Neural progenitor cell (in vitro differentiated cells): ENCODE data around the gene KRT15.

Experiments
- EZH2 ChIP-seq: fragments of 200-600 bp; sonication (generic); IDR thresholded peaks from 2 replicates; pipeline ENCODE4 v1.6.1; 2017; ENCODE audit warnings: antibody characterized with exemption, mild to moderate bottlenecking, moderate library complexity
- EZH2phosphoT487 ChIP-seq: fragments of 200-600 bp; sonication (generic); IDR thresholded peaks from 2 replicates; pipeline ENCODE4 v1.6.1; 2017; ENCODE audit warnings: antibody characterized with exemption
- TF ChIP-seq, protein P1 (sequence below): fragments of 200-600 bp; sonication (generic); IDR thresholded peaks from 2 replicates; pipeline ENCODE4 v1.5.1; 2017; ENCODE audit warnings: antibody characterized with exemption, mild to moderate bottlenecking

DNA sequence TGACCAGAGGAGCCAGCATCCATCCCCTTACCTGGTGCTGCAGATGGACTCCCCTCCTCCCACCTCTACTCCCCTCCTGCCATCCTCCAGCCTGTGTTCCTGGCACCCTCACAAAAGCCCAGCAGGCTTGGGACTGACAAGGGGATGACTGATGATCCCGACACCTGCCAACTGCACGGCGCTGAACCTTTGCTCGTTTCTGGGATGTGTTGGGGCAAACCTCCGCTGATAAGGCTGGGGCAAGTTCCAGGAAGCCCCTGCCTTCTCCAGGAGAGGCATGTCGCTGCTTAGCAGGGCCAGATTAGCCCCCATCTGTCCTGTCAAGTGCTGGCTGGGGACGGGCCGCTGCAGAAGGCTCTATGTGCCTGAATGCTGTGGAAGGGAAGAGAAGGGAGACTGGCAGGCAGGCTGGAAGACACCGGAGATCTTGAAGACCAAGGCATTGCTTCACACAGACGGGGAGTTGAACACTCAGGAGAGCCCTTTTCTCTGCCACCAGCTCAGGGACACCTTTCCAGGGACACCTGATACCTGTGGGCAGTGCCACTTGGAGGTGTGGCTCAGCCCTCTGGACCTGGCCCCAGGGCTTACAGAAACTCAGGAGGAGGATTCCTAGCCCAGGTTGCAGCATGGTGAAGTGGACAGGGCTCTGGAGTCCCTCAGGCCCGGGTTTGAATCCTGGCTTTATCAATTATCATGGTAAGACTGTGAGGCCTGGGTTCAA, 973 bp upstream of the KRT15 start:
- TF ChIP-seq, protein P1, sequence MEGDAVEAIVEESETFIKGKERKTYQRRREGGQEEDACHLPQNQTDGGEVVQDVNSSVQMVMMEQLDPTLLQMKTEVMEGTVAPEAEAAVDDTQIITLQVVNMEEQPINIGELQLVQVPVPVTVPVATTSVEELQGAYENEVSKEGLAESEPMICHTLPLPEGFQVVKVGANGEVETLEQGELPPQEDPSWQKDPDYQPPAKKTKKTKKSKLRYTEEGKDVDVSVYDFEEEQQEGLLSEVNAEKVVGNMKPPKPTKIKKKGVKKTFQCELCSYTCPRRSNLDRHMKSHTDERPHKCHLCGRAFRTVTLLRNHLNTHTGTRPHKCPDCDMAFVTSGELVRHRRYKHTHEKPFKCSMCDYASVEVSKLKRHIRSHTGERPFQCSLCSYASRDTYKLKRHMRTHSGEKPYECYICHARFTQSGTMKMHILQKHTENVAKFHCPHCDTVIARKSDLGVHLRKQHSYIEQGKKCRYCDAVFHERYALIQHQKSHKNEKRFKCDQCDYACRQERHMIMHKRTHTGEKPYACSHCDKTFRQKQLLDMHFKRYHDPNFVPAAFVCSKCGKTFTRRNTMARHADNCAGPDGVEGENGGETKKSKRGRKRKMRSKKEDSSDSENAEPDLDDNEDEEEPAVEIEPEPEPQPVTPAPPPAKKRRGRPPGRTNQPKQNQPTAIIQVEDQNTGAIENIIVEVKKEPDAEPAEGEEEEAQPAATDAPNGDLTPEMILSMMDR = no peak
- no peak for TF ChIP-seq EZH2
- TF ChIP-seq EZH2phosphoT487 = no peak
